IPS-NIHi11 (cell line): ENCODE data around the gene ITFG2.
"Not testable (repeated sequence)": the region's sequence is repeated elsewhere in the genome, so short reads cannot be mapped to it uniquely, and the experiment has no call there.

Source experiments
- DNase-seq: peaks from one replicate; pipeline ENCODE4 v3.0.0; 2012; ENCODE audit warnings: mixed read lengths, low spot score

The ITFG2 gene

GRCh38 chr12:2863402-2863801, 50.9 kb downstream of the ITFG2 start:
- not testable (repeated sequence) for DNase-seq

GRCh38 chr12:2864198-2864597, 51.7 kb downstream of the ITFG2 start:
- DNase-seq: no peak

- DNase-seq: not testable (repeated sequence)
Observed at GRCh38 chr12:2868986-2869632, 56.6 kb downstream of the ITFG2 start.
